Skeletal muscle satellite cell (primary cell): Measurements from ENCODE around the gene MMP25.

Experiments
- H3K27me3 ChIP-seq: 2 replicates; pipeline ENCODE4 v1.7.0; 2013; ENCODE audit warnings: low read length; ENCODE audit not compliant: control insufficient read depth, insufficient read depth
- H3K36me3 ChIP-seq: 2 replicates; pipeline ENCODE4 v1.7.0; 2013; ENCODE audit warnings: mild to moderate bottlenecking, control low read depth, low read length; ENCODE audit not compliant: insufficient read depth
- H3K4me1 ChIP-seq: 2 replicates; pipeline ENCODE4 v1.7.0; 2013; ENCODE audit warnings: low read length; ENCODE audit not compliant: control insufficient read depth, insufficient read depth
- H3K4me2 ChIP-seq: 2 replicates; pipeline ENCODE4 v1.7.0; 2013; ENCODE audit warnings: mild to moderate bottlenecking, low read length
- H3K4me3 ChIP-seq: 2 replicates; pipeline ENCODE4 v1.7.0; 2013; ENCODE audit warnings: low read length
- H3K9ac ChIP-seq: 2 replicates; pipeline ENCODE4 v1.7.0; 2013; ENCODE audit warnings: mild to moderate bottlenecking, low read depth, low read length, moderate library complexity
- H3K9me3 ChIP-seq: replicated peaks from 2 replicates; pipeline ENCODE4 v1.7.0; 2013; ENCODE audit warnings: mild to moderate bottlenecking, control low read depth, low read length

MMP25 gene

DNA sequence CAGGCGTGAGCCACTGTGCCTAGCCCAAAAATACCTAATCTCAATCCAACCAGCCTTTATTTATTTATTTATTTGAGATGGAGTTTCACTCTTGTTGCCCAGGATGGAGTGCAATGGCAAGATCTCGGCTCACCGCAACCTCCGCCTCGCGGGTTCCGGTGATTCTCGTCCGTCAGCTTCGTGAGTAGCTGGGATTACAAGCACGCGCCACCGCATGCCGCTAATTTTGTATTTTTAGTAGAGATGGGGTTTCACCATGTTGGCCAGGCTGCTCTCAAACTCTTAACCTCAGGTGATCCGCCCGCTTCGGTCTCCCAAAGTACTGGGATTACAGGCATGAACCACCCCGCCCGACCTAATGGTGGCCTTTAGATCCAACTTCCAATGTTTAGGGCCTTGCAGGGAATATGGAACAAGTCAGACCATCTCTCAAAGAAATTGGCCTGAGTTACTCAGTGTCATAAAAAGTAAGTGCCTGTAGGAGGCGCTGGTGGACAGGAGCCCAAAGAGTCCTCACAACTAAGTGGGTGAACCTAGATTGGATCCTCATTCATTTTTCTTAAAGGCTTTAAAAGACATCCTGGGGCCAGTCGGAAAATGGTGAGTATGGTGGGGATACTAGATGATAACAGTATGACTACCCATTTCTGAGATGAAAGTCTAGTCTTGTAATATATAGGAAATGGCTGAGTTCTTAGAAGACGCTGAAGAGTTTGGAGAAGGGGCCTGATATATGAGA is 48.1 kb downstream of the MMP25 start:
- Histone ChIP-seq H3K27me3 (peaks cover 34% of the 10 kb centered on the region), H3K9ac (no peak overlapping the region), H3K4me1 (no peaks in the 10 kb centered on the region)

DNA sequence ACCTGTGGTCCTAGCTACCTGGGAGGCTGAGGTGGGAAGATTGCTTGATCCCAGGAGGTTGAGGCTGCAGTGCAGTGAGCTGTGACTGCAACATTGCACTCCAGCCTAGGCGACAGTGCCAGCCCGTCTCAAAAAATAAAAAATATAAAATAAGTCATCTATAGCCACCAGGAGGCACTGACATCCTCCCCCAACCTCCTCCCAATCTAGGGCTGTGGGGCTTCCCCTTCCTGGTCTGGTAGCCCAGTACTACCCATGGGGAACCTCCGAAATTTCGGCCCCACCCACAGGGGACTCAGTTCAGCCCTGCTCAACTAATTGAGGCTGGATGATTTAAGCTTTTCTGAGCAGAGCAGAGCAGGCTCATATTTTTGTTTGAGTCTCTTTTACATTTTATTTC is 49.5 kb downstream of the MMP25 start:
- Histone ChIP-seq H3K36me3 (no peaks in the 10 kb centered on the region), H3K9ac (no peak overlapping the region), H3K4me2 (no peak overlapping the region), H3K4me3 (no peak overlapping the region), H3K4me1 (peaks cover 5% of the 10 kb centered on the region), H3K27me3 (peaks cover 35% of the 10 kb centered on the region), H3K9me3 (no peaks in the 10 kb centered on the region)

More for the DNA sequence above, 48.1 kb downstream of the MMP25 start:
- H3K36me3 ChIP-seq: no peaks in the 10 kb centered on the region
- H3K4me3 ChIP-seq: no peak overlapping the region
- H3K4me2 ChIP-seq: no peak overlapping the region
- no peaks in the 10 kb centered on the region for H3K9me3 ChIP-seq

- Histone ChIP-seq H3K27me3 (peaks cover 31% of the 10 kb centered on the region), H3K9me3 (no peaks in the 10 kb centered on the region), H3K4me2 (no peak overlapping the region), H3K4me1 (peaks cover 5% of the 10 kb centered on the region), H3K9ac (no peak overlapping the region), H3K36me3 (no peaks in the 10 kb centered on the region), H3K4me3 (no peak overlapping the region)
Measured at GRCh38 chr16:3096362-3096761, 50.0 kb downstream of the MMP25 start.

DNA sequence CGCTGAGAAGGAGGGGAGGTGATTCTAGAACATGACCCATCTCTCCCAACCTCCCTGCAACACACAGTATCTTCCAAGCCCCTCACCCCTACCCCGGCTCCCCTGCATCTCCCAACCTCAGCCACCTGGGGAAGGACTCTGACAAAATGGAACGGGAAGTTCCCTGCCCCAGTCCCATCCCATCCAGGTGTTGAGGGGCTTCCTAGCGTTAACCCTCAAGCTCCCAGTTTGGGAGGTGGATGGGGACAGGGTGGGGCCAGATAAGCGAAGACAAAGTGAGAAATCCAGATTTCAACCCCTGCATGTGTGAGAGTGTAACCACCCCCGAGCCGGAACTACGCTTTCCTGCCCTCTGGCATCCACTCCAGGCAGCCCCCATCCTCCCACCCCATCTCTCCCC is 50.9 kb downstream of the MMP25 start:
- Histone ChIP-seq H3K4me1 (peaks cover 5% of the 10 kb centered on the region), H3K4me2 (no peak overlapping the region), H3K27me3 (peaks cover 22% of the 10 kb centered on the region), H3K9ac (no peak overlapping the region), H3K9me3 (no peaks in the 10 kb centered on the region), H3K36me3 (no peaks in the 10 kb centered on the region), H3K4me3 (no peak overlapping the region)

- Histone ChIP-seq H3K27me3 (peaks cover 15% of the 10 kb centered on the region), H3K9me3 (no peaks in the 10 kb centered on the region), H3K36me3 (no peaks in the 10 kb centered on the region), H3K9ac (no peak within 1 kb of the TSS), H3K4me1 (peaks cover 5% of the 10 kb centered on the region), H3K4me3 (peak within 1 kb of the TSS; percentile 63), H3K4me2 (peak within 1 kb of the TSS; percentile 71)
Measured at GRCh38 chr16:3098459-3099394, 52.4 kb downstream of the MMP25 start, which contains the start of gene ZSCAN10. Gene ZSCAN10 (minus strand): TSS chr16:3099294. CDS start chr16:3092937, 6,357 bp downstream.

DNA sequence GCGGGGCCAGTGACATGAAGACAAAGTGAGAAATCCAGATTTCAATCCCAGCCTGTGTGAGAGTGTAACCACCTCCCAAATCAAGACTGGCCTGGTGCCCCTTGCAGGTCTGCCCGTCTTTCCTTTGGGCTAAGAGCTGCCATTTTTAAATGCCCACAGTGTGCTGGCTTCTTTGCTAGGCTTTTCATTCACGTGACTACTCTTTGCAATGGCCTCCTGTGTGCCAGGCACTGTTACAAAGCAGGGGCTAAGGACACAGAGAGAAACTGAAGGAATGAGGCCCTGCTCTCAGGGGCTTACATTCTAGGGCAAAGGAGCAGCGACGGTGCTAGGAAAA is 53.0 kb downstream of the MMP25 start:
- no peak overlapping the region for H3K4me3 ChIP-seq
- H3K4me2 ChIP-seq: no peak overlapping the region
- peaks cover 5% of the 10 kb centered on the region for H3K4me1 ChIP-seq
- no peaks in the 10 kb centered on the region for H3K36me3 ChIP-seq
- no peaks in the 10 kb centered on the region for H3K9me3 ChIP-seq
- peaks cover 15% of the 10 kb centered on the region for H3K27me3 ChIP-seq
- no peak overlapping the region for H3K9ac ChIP-seq

DNA sequence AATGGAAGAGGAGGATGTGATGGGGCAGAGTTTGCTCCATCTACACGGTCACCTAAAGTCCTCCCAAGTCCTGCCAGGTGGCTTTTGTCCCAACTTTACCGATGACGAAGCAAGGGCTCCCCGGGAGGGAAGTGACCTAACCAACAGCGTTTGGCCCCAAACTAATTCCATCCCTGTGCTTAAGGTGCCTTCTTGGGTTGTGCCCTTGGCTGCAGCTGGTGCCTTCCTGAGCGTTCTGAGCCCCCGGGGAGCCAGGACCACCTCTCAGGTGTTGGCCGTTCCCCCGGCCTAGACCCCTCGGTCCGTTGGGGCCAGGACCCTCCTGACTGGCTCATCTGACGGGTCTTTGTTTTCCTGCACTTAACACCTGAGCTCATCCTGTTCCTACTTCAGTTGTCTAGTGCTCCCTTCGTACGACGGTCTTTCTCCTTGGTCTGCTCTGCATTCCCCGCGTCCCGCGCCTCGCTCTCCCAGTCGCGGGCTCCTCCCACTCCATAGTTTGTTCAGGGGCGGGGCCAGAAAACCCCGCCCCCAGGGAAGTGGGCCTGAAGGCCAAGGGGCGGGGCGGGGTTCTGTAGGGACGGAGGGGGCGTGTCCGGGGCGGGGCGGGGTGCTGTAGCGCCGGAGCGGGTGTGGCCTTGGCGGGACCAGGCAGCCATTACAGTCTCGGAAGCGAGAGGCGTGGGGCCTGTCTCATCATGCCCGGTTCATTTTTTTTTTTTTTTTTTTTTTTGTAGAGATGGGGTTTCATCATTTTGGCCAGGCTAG is 53.6 kb downstream of the MMP25 start:
- Histone ChIP-seq H3K9ac (no peak overlapping the region), H3K36me3 (no peaks in the 10 kb centered on the region), H3K4me3 (peak overlapping the region; percentile 63), H3K4me1 (peaks cover 5% of the 10 kb centered on the region), H3K9me3 (no peaks in the 10 kb centered on the region), H3K27me3 (peaks cover 15% of the 10 kb centered on the region), H3K4me2 (peak overlapping the region; percentile 71)

- H3K9ac ChIP-seq: no peak overlapping the region
- no peak overlapping the region for H3K4me2 ChIP-seq
- H3K36me3 ChIP-seq: no peaks in the 10 kb centered on the region
- no peaks in the 10 kb centered on the region for H3K9me3 ChIP-seq
- H3K4me1 ChIP-seq: peaks cover 9% of the 10 kb centered on the region
- peaks cover 15% of the 10 kb centered on the region for H3K27me3 ChIP-seq
- no peak overlapping the region for H3K4me3 ChIP-seq
Measured at GRCh38 chr16:3101018-3101840, 54.9 kb downstream of the MMP25 start.

- Histone ChIP-seq H3K27me3 (peaks cover 15% of the 10 kb centered on the region), H3K9me3 (no peaks in the 10 kb centered on the region), H3K4me3 (no peak overlapping the region), H3K36me3 (no peaks in the 10 kb centered on the region), H3K9ac (no peak overlapping the region), H3K4me1 (peaks cover 9% of the 10 kb centered on the region), H3K4me2 (no peak overlapping the region)
Measured at GRCh38 chr16:3101841-3102470, 55.6 kb downstream of the MMP25 start.

DNA sequence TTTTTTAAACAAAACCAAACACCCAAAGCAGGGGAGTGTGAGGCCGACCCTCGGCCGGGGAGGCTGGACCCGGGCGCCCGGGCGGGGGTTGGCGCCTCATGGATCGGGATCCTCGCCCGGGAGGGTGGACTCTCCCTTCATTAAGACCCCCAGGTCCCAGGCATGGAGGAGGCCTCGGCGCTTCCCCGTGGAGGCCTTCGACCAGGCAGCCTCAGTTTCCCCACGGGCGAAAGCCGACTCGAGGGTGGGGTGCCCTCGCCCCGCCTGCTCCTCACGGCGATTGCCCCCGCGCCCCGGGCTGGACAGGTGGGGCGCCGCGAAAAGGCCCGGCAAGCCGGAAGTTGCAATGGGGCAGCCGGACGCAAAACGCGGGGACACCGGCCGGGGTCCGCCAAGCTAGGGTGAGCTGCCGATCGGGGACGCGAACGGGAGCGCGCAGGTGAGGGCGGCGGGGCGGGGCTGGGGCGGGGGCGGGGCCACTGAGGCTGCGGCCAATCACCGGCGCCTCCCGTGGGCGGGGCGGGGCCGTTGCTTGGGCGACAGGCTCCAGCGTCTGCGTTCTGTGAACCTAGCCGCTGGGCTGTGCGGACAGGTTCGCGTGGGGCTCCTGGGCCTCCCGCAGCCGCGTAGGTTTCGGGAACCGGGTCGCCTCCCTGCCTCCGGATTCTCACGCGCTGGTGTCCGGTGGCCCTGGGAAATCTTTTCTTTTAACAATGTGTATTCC is 60.0 kb downstream of the MMP25 start:
- H3K4me1 ChIP-seq: peaks cover 7% of the 10 kb centered on the region
- no peaks in the 10 kb centered on the region for H3K9me3 ChIP-seq
- H3K4me2 ChIP-seq: peak overlapping the region; percentile 100
- H3K36me3 ChIP-seq: no peaks in the 10 kb centered on the region
- H3K4me3 ChIP-seq: peak overlapping the region; percentile 89
- H3K9ac ChIP-seq: peak overlapping the region; percentile 89
- H3K27me3 ChIP-seq: no peaks in the 10 kb centered on the region
